Measurements from ENCODE around the gene PEF1. TPM values are rescaled to one million over a fixed set of nuclear protein-coding genes. Genes with fewer than 3 reads are reported as not detected.

PEF1 gene
- total RNA-seq, 4 donors from 2014 or later: 71.3 to 109 (median 88.7) TPM

DNA sequence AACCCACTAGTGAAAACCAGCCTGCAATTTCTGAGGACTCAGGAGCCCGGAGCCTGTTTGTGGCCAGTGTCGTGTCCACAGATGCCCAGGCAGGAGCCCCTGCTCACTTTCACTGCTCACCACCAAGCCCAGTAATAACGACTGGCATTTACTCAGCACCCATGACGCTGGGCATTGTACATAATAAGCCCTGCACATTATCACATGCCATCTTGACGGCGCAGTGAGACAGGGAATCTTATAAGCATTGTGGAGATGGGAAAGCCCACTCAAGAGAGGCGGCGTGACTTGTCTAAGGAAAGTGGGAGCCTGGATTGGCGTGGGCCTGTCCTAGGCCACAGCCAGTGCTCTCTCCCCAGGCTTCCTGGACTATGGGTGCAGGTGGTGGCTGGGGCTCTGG is 28.8 kb upstream of the PEF1 start:
- Histone ChIP-seq H3K4me3 (no peak overlapping the region), H3K36me3 (peaks cover 0 to 7% of the 10 kb centered on the region in 2 donors), H3K9me3 (no peaks in the 10 kb centered on the region), H3K27ac (peak overlapping the region in 3 of 4 donors; percentile 56 to 81 (median 78)), H3K27me3 (no peaks in the 10 kb centered on the region), H3K4me1 (peaks cover 0 to 77% (median 17%) of the 10 kb centered on the region in 3 donors)
- WGBS, 2 donors (ENCODE audit: low coverage in 1 of 2): no CpG with 5 or more reads among the region's 9 CpGs
- ATAC-seq: no peak
- TF ChIP-seq, protein P1, sequence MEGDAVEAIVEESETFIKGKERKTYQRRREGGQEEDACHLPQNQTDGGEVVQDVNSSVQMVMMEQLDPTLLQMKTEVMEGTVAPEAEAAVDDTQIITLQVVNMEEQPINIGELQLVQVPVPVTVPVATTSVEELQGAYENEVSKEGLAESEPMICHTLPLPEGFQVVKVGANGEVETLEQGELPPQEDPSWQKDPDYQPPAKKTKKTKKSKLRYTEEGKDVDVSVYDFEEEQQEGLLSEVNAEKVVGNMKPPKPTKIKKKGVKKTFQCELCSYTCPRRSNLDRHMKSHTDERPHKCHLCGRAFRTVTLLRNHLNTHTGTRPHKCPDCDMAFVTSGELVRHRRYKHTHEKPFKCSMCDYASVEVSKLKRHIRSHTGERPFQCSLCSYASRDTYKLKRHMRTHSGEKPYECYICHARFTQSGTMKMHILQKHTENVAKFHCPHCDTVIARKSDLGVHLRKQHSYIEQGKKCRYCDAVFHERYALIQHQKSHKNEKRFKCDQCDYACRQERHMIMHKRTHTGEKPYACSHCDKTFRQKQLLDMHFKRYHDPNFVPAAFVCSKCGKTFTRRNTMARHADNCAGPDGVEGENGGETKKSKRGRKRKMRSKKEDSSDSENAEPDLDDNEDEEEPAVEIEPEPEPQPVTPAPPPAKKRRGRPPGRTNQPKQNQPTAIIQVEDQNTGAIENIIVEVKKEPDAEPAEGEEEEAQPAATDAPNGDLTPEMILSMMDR (IDR thresholded peaks at IDR 0.05): no peak
- TF ChIP-seq EP300 (IDR thresholded peaks at IDR 0.05): no peak
- no peak for TF ChIP-seq POLR2AphosphoS5 (IDR thresholded peaks at IDR 0.05)

DNA sequence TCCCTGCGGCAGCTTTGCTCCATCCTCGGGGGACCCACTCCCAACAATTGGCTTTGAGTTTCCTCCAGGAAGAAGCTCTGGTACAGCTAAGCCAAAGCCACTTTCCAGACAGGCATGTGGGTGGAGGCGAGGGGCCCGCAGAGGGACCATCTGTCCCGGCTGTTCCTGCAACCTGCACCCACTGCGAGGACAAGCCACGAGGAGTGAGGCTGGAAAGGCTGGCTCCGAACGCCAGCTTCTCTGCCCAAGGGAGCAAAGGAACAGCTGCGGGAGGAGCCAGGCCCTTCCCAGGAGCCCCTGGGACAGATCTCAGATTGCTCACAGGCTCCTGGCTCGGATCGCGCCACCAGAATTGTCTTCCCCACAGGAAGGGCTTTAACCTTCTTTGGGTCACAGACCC is 28.3 kb upstream of the PEF1 start:
- TF ChIP-seq POLR2AphosphoS5 (IDR thresholded peaks at IDR 0.05): no peak
- TF ChIP-seq, protein P1 (IDR thresholded peaks at IDR 0.05): no peak
- TF ChIP-seq POLR2A (IDR thresholded peaks at IDR 0.05): no peak
- no peak for TF ChIP-seq EP300 (IDR thresholded peaks at IDR 0.05)
- peaks cover 0 to 5% of the 10 kb centered on the region in 2 donors for H3K36me3 ChIP-seq

DNA sequence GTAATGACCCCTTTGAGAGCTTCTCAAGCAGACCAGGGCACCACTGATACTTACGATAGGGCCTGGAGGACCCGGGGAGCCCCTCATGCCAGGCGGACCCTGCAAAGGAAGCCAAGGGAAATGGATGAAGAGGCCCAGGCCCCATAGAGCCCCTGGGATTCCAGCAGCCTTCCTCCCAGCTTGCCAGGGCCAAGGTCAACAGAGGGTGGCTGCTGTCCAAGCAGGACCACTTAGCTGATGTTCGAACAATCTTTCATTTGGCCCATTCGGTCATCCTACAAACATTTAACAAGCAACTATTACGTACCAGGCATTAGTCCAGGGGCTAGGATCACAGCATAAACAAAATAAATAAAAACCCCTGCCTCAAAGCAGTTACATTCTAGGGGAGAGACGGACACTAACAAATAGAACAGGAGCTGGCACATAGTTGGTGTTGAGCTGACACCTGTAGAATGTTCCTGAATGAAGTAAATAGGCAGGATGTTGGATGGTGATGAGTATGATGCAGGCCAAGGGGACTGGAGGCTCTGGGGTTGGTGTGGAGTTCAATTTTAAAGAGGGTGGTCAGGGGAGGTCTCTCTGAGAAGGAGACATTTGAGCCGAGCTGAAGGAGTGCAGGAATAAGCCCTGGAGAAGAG is 27.0 kb upstream of the PEF1 start:
- H3K27ac ChIP-seq: peak overlapping the region in 3 of 4 donors; percentile 60 to 81 (median 78)

More for the DNA sequence above, 28.3 kb upstream of the PEF1 start:
- Histone ChIP-seq H3K4me3 (no peak overlapping the region), H3K9me3 (no peaks in the 10 kb centered on the region), H3K27ac (peak overlapping the region in 3 of 4 donors; percentile 56 to 81 (median 78)), H3K27me3 (no peaks in the 10 kb centered on the region), H3K4me1 (peaks cover 0 to 81% (median 17%) of the 10 kb centered on the region in 3 donors)
- ATAC-seq: no peak
- WGBS, 2 donors (ENCODE audit: low coverage in 1 of 2): 52% methylated on average over 2 of the region's 13 CpGs; no CpG with 5 or more reads in 1 of the 2 donors

DNA sequence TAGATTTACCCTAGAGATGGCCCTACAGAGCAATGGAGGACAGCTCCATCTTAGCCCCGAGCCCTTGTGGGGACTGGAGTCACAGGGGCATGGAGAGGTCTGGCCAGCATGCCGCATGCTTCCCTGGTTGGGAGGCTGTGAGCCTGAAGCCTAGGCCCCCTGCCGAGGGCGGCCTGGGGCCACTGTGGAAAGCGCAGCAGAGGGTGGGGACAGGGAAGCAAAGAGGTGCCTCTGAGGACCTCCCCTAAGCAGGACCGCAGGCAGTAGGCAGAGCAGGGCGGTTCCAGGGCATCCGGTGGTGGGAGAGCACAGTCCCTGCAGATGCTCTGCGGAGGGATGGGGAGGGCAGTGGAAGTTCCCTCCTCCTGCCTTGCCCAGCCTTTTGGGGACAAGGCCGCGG is 26.5 kb upstream of the PEF1 start:
- ATAC-seq: no peak
- TF ChIP-seq, protein P1 (IDR thresholded peaks at IDR 0.05): no peak
- no peak for TF ChIP-seq POLR2AphosphoS5 (IDR thresholded peaks at IDR 0.05)
- TF ChIP-seq POLR2A (IDR thresholded peaks at IDR 0.05): no peak
- TF ChIP-seq EP300 (IDR thresholded peaks at IDR 0.05): no peak
- H3K9me3 ChIP-seq: no peaks in the 10 kb centered on the region
- H3K4me3 ChIP-seq: no peak overlapping the region
- no peaks in the 10 kb centered on the region for H3K36me3 ChIP-seq
- H3K27ac ChIP-seq: peak overlapping the region in 3 of 4 donors; percentile 60 to 81 (median 78)
- no peaks in the 10 kb centered on the region for H3K27me3 ChIP-seq
- WGBS, 2 donors (ENCODE audit: low coverage in 1 of 2): 79% methylated on average over 5 of the region's 11 CpGs; no CpG with 5 or more reads in 1 of the 2 donors
- H3K4me1 ChIP-seq: peaks cover 0 to 100% (median 30%) of the 10 kb centered on the region in 3 donors

More for the DNA sequence above, 27.0 kb upstream of the PEF1 start:
- no peak for ATAC-seq
- no peaks in the 10 kb centered on the region for H3K9me3 ChIP-seq
- no peaks in the 10 kb centered on the region for H3K27me3 ChIP-seq
- 53 to 81% methylated on average over 2 to 4 of the region's 8 CpGs for WGBS, 2 donors (ENCODE audit: low coverage in 1 of 2)
- TF ChIP-seq POLR2A (IDR thresholded peaks at IDR 0.05): no peak
- TF ChIP-seq, protein P1 (IDR thresholded peaks at IDR 0.05): no peak
- no peak for TF ChIP-seq POLR2AphosphoS5 (IDR thresholded peaks at IDR 0.05)
- peaks cover 0 to 94% (median 24%) of the 10 kb centered on the region in 3 donors for H3K4me1 ChIP-seq
- H3K4me3 ChIP-seq: no peak overlapping the region
- no peaks in the 10 kb centered on the region for H3K36me3 ChIP-seq

DNA sequence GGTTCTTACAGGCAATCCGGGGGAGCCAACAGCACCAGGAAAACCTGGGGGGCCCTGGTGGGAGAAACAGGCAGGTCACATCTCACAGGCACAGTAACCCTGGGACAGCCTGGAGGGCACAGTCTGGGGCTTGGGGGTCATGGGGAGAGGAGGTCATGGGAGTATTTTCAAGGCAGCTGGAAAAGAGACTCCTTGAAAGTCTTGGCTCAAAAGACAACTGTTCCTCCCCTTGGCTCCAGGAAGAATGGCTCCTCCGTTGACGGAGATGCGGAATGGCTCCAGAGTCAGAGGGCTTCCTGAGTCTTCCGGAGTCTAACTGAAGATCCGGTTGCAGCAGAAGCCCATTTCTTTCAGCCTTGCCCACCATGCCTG is 25.9 kb upstream of the PEF1 start:
- TF ChIP-seq POLR2AphosphoS5 (IDR thresholded peaks at IDR 0.05) (no peak), POLR2A (IDR thresholded peaks at IDR 0.05) (no peak), EP300 (IDR thresholded peaks at IDR 0.05) (no peak)
- TF ChIP-seq, protein P1 (IDR thresholded peaks at IDR 0.05): no peak
- Histone ChIP-seq H3K27me3 (no peaks in the 10 kb centered on the region), H3K4me3 (peak overlapping the region; percentile 0 to 37), H3K36me3 (peaks cover 0 to 3% of the 10 kb centered on the region in 2 donors), H3K27ac (peak overlapping the region; percentile 17 to 81 (median 69)), H3K4me1 (peaks cover 0 to 100% (median 31%) of the 10 kb centered on the region in 3 donors), H3K9me3 (no peaks in the 10 kb centered on the region)
- no peak for ATAC-seq
- 25 to 66% methylated on average over 1 to 5 of the region's 6 CpGs for WGBS, 2 donors (ENCODE audit: low coverage in 1 of 2)

Measured in gastroesophageal sphincter (tissue), 4 donors.